Memory B cell (primary cell): ENCODE data around the gene VWDE.

ENCODE experiments used
- ATAC-seq: fragments of 150-1000 bp; cut with Tn5 transposase; 2 replicates; pipeline ENCODE4 v1.10.0; 2021; ENCODE audit warnings: low read depth, mild to moderate bottlenecking, moderate library complexity
- DNase-seq, 2 donors: peaks; one replicate each; pipeline ENCODE4 v3.0.0; 2022; ENCODE audit warnings: low spot score in 2 of 2
- H3K27ac Mint-ChIP-seq: one replicate; pipeline ENCODE4 v1.8.0; 2022; ENCODE audit warnings: mild to moderate bottlenecking, moderate library complexity, mixed read lengths
- H3K27me3 Mint-ChIP-seq: one replicate; pipeline ENCODE4 v1.8.0; 2022; ENCODE audit warnings: mixed read lengths
- H3K36me3 Mint-ChIP-seq: one replicate; pipeline ENCODE4 v1.8.0; 2022; ENCODE audit warnings: mild to moderate bottlenecking, mixed read lengths
- H3K4me1 Mint-ChIP-seq: one replicate; pipeline ENCODE4 v1.8.0; 2022; ENCODE audit warnings: mixed read lengths
- H3K4me3 Mint-ChIP-seq: one replicate; pipeline ENCODE4 v1.8.0; 2022; ENCODE audit warnings: mild to moderate bottlenecking, moderate library complexity, mixed read lengths
- H3K9me3 Mint-ChIP-seq: one replicate; pipeline ENCODE4 v1.8.0; 2022; ENCODE audit warnings: mixed read lengths

VWDE gene

GRCh38 chr7:12389089-12389700 is 14.5 kb downstream of the VWDE start:
- Mint-ChIP-seq H3K27me3 (peaks cover 1% of the 10 kb centered on the region), H3K27ac (no peak overlapping the region), H3K4me3 (no peak overlapping the region), H3K36me3 (no peaks in the 10 kb centered on the region), H3K4me1 (peaks cover 2% of the 10 kb centered on the region), H3K9me3 (no peaks in the 10 kb centered on the region)
- ATAC-seq (peak; percentile 60), DNase-seq (no peak)

DNA sequence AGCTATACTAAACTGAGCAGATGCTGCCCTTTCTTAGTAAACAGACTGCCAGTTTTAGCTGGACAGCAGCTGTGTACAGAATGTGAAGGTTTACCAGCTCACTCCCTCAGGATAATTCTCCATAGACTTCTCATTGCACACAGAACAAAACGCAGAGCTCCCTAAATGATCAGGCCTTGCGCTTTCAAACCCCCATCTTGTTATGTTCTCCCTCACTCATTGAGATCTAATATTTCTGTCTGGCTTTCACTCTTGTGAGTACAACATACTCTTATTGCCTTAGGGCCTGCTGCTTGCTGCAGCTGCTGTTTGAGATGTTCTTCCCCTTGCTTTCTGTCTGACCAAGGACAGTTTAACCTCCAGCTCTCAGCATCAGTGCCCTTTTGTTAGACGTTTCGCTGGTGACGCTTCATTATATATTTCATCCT is 17.3 kb downstream of the VWDE start:
- H3K27me3 Mint-ChIP-seq: peaks cover 1% of the 10 kb centered on the region
- no peak for DNase-seq
- no peak overlapping the region for H3K27ac Mint-ChIP-seq
- no peak for ATAC-seq
- no peak overlapping the region for H3K4me3 Mint-ChIP-seq
- no peaks in the 10 kb centered on the region for H3K9me3 Mint-ChIP-seq
- H3K36me3 Mint-ChIP-seq: no peaks in the 10 kb centered on the region
- H3K4me1 Mint-ChIP-seq: peaks cover 2% of the 10 kb centered on the region

DNA sequence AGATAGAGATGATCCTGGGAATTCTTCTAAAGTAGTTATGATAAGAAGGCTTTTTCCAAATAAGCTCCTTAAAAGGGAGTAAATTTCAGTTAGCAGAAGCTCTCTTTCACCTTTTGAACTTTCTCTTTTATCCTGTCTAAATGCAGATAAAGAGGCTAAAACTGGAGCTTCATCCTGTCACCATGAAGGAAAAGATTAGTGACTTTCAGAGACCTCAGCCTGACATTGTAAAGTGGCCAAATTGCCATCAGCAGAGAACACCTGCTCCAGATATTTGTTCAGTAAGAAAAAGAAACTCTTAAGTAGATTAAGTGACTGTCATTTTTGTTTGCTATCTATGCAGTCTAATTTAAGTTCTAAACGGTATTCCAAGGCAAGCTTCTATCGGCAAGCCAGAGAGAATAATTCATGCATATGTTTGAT is 18.3 kb downstream of the VWDE start:
- H3K36me3 Mint-ChIP-seq: no peaks in the 10 kb centered on the region
- H3K27me3 Mint-ChIP-seq: peaks cover 1% of the 10 kb centered on the region
- no peak overlapping the region for H3K27ac Mint-ChIP-seq
- H3K4me1 Mint-ChIP-seq: peaks cover 2% of the 10 kb centered on the region
- DNase-seq: no peak
- no peak for ATAC-seq
- H3K4me3 Mint-ChIP-seq: no peak overlapping the region
- no peaks in the 10 kb centered on the region for H3K9me3 Mint-ChIP-seq

DNA sequence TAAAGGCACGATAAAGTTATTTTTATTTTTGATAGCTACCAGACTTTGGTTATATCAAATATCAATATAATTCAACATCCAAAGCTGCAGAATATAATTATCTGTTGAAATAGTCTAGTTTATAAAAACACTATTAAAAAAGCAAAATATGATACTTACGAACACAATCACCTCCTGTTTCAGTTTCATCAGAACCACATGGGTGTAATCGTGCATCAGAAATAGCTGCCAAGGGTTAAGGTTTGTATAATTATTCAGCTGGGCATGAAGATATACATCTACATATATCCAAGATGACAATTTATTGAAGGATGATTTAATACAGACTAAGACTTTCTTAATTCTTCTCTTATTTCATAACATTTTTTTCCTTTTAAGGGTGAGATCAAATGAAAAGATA is 20.3 kb downstream of the VWDE start:
- H3K27ac Mint-ChIP-seq: no peak overlapping the region
- no peak overlapping the region for H3K4me3 Mint-ChIP-seq
- no peaks in the 10 kb centered on the region for H3K9me3 Mint-ChIP-seq
- H3K36me3 Mint-ChIP-seq: no peaks in the 10 kb centered on the region
- no peaks in the 10 kb centered on the region for H3K27me3 Mint-ChIP-seq
- peaks cover 2% of the 10 kb centered on the region for H3K4me1 Mint-ChIP-seq
- ATAC-seq (no peak), DNase-seq (no peak)

- H3K36me3 Mint-ChIP-seq: no peaks in the 10 kb centered on the region
- no peak overlapping the region for H3K4me3 Mint-ChIP-seq
- H3K9me3 Mint-ChIP-seq: no peaks in the 10 kb centered on the region
- no peak for ATAC-seq
- no peaks in the 10 kb centered on the region for H3K27me3 Mint-ChIP-seq
- no peak overlapping the region for H3K27ac Mint-ChIP-seq
- no peak for DNase-seq
- no peaks in the 10 kb centered on the region for H3K4me1 Mint-ChIP-seq
Measured at GRCh38 chr7:12378389-12378788, 25.3 kb downstream of the VWDE start.

- DNase-seq (no peak), ATAC-seq (no peak)
- Mint-ChIP-seq H3K4me1 (no peaks in the 10 kb centered on the region), H3K9me3 (no peaks in the 10 kb centered on the region), H3K27ac (no peak overlapping the region), H3K36me3 (no peaks in the 10 kb centered on the region), H3K27me3 (peaks cover 2% of the 10 kb centered on the region), H3K4me3 (no peak overlapping the region)
Measured at GRCh38 chr7:12377406-12377805, 26.3 kb downstream of the VWDE start.

- H3K27me3 Mint-ChIP-seq: peaks cover 2% of the 10 kb centered on the region
- no peaks in the 10 kb centered on the region for H3K9me3 Mint-ChIP-seq
- no peak for ATAC-seq
- no peak overlapping the region for H3K4me3 Mint-ChIP-seq
- no peak for DNase-seq
- no peak overlapping the region for H3K27ac Mint-ChIP-seq
- no peaks in the 10 kb centered on the region for H3K4me1 Mint-ChIP-seq
- no peaks in the 10 kb centered on the region for H3K36me3 Mint-ChIP-seq
Measured at GRCh38 chr7:12373580-12374263, 29.9 kb downstream of the VWDE start.

DNA sequence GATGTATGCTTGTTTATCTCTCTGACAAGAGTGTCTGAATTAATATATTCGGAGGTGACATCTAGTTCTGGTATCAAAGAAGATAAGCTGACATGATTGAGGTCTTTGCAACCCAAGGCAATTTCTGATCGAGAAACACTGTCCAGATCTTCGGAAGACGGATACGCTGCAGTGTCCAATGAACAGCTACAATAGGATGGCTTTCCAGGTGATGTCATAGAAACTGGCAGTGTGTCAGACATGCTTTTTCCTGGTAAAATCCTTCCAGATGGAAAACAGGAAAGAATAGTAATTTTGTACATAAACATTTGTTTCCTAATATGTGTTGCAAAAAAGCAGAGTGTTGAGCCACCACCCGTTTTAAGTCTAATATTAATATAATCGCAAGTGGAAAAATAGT is 33.4 kb downstream of the VWDE start:
- peaks cover 2% of the 10 kb centered on the region for H3K27me3 Mint-ChIP-seq
- no peaks in the 10 kb centered on the region for H3K36me3 Mint-ChIP-seq
- H3K4me3 Mint-ChIP-seq: no peak overlapping the region
- H3K4me1 Mint-ChIP-seq: no peaks in the 10 kb centered on the region
- H3K27ac Mint-ChIP-seq: no peak overlapping the region
- no peaks in the 10 kb centered on the region for H3K9me3 Mint-ChIP-seq
- ATAC-seq (no peak), DNase-seq (no peak)

DNA sequence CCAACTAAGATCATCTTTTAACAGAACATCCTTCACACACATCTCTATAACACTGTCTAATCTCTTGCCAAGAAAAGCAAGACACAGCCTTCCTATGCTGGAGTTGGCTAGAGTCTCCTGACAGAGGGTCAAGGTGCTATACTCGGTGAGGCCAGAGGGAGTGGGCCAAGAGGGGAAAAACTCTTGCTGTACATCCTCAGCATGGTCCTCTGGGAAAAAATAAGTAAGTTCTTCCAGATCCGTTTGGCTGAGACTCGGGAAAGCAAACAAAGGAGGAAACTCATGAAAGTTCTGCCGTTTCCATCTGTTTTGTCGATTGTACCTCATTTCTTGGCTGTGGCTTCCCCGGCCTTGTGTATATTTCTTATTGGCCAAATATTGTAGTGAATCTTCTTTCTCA is 33.9 kb downstream of the VWDE start:
- ATAC-seq (no peak), DNase-seq (no peak)
- H3K36me3 Mint-ChIP-seq: no peaks in the 10 kb centered on the region
- H3K4me1 Mint-ChIP-seq: no peaks in the 10 kb centered on the region
- H3K9me3 Mint-ChIP-seq: no peaks in the 10 kb centered on the region
- no peak overlapping the region for H3K4me3 Mint-ChIP-seq
- no peak overlapping the region for H3K27ac Mint-ChIP-seq
- peaks cover 3% of the 10 kb centered on the region for H3K27me3 Mint-ChIP-seq

DNA sequence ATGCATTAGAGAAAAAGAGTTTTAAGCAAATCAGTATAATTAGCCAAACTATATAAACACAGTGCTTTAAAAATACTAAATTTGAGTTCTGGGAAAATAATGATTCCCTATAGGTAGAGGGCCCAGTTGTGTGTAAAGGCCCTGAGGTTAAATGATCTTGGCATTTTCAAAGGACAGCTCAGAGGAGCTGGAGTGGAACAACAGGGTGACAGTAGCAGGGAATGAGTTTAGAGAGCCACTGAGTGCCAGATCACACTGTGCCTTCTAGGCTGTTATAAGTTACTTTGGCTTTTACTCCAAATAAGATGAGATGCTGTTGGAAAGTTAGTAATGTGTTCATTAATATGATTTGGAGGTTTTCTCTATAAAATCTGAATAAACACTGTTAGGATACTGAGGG is 34.6 kb downstream of the VWDE start:
- Mint-ChIP-seq H3K4me1 (no peaks in the 10 kb centered on the region), H3K36me3 (no peaks in the 10 kb centered on the region), H3K27me3 (peaks cover 3% of the 10 kb centered on the region), H3K4me3 (no peak overlapping the region), H3K9me3 (no peaks in the 10 kb centered on the region), H3K27ac (no peak overlapping the region)
- no peak for ATAC-seq
- DNase-seq: no peak

DNA sequence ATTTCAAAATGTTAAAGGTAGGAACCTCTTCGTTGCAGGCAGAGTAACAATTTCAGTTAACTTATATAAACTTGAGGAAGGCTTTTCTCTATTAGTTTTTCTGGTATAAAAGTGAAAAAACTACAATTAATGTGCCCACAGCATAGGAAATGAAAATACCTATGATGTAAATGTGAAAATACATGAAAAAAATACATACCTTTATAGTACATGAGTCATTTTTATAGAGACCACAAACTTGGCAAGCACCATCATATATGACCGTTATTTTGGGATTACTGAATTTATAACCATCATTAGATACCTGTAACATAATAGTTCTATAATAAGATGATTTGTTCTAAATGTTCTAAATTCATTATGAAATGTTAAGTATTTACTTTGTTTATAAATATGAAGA is 42.7 kb downstream of the VWDE start:
- Mint-ChIP-seq H3K36me3 (no peaks in the 10 kb centered on the region), H3K9me3 (no peaks in the 10 kb centered on the region), H3K4me3 (no peak overlapping the region), H3K4me1 (no peaks in the 10 kb centered on the region), H3K27me3 (peaks cover 3% of the 10 kb centered on the region), H3K27ac (no peak overlapping the region)
- ATAC-seq (no peak), DNase-seq (no peak)

DNA sequence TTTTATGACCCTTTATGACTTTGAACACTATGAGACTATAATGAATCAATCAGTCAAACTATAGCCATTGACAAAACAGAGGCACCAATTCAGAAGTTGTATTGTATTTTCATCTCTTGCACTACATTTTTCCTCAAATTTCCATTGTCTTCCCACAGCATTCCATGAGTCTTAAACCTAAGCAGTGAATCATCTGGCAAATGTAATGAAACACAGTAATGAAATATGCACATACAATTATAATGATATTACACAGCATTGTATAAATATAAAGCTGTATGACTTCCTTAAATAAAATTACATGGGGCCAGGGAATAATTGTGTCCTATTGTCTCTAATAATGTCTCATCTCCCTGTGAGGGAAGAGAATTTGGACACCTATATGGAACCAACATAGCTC is 45.0 kb downstream of the VWDE start:
- ATAC-seq (no peak), DNase-seq (no peak)
- Mint-ChIP-seq H3K36me3 (no peaks in the 10 kb centered on the region), H3K27ac (no peak overlapping the region), H3K4me3 (no peak overlapping the region), H3K27me3 (peaks cover 2% of the 10 kb centered on the region), H3K4me1 (no peaks in the 10 kb centered on the region), H3K9me3 (no peaks in the 10 kb centered on the region)

DNA sequence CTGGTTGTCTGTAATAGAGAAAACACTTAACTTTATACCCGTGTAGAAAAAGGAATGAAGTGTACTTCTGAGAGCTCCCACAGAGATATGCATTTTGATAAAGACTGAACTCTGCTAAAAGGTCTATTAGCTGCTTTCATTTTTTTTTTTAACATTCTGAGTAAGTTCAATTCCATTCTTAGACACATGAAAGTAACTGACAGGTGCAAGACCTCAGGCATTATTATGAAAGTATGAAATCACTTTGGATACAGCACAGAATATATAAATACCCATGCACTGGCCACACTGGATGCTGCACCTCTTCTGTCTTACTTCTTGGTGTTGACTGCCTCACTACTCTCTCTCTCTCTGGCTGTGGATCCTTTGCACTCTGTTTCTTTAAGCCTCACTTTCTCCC is 46.2 kb downstream of the VWDE start:
- H3K36me3 Mint-ChIP-seq: no peaks in the 10 kb centered on the region
- no peaks in the 10 kb centered on the region for H3K4me1 Mint-ChIP-seq
- DNase-seq (no peak), ATAC-seq (no peak)
- H3K4me3 Mint-ChIP-seq: no peak overlapping the region
- H3K9me3 Mint-ChIP-seq: no peaks in the 10 kb centered on the region
- peaks cover 2% of the 10 kb centered on the region for H3K27me3 Mint-ChIP-seq
- no peak overlapping the region for H3K27ac Mint-ChIP-seq

GRCh38 chr7:12351843-12352242 is 51.8 kb downstream of the VWDE start:
- DNase-seq (no peak), ATAC-seq (no peak)
- Mint-ChIP-seq H3K4me3 (no peak overlapping the region), H3K4me1 (no peaks in the 10 kb centered on the region), H3K27me3 (no peaks in the 10 kb centered on the region), H3K27ac (no peak overlapping the region), H3K9me3 (no peaks in the 10 kb centered on the region), H3K36me3 (no peaks in the 10 kb centered on the region)

- Mint-ChIP-seq H3K36me3 (no peaks in the 10 kb centered on the region), H3K27ac (no peak overlapping the region), H3K27me3 (no peaks in the 10 kb centered on the region), H3K4me3 (no peak overlapping the region), H3K9me3 (no peaks in the 10 kb centered on the region), H3K4me1 (no peaks in the 10 kb centered on the region)
- DNase-seq (no peak), ATAC-seq (no peak)
Measured at GRCh38 chr7:12350971-12351370, 52.7 kb downstream of the VWDE start.
